ENCODE results near the gene LYPD1. TPM values are rescaled to one million over a fixed set of nuclear protein-coding genes. Genes with fewer than 3 reads are reported as not detected.

Gene LYPD1
- total and polyA plus RNA-seq, 10 of the 15 experiments (the other 5 are each of a cell fraction or from before 2014, with no cell fraction given), result not detected

DNA sequence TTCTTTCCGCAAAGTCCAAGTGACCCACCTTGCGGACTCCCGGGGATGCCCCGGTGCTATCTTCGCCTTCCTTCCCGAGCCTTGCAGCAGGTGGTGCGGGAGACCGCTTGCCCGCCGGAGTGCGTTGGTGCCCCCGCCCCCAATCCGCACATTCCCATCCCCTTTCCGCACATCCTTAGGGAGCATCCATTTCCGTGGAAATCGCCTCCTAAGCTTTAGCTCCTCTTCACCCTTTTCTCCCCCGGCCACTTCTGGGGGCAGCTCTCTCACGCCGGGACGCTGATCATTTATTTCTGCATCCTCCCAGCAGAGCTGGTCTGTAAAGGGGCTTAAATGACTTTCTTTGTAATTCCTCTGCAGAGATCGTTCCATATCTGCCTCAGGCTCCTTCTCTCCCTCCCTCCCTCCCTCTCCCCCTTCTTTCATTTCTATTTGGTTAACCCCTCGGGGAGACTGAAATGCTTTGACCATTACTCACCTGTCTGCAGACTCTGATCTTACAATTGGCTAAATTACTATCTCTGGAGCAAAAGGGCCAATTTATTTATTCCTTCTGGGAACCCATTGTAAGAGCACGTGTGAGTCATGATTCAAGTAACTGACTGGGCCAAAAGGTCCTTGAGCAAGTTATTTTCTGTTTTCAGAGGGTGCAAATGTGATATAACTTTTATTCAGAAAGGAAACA lies 1.3 kb upstream of the LYPD1 start:
- no peak overlapping the region for H3K9ac ChIP-seq (ENCODE audit: control insufficient read depth, insufficient read depth, low read length)
- intact Hi-C loops (cut with micrococcal nuclease; ENCODE audit: unreplicated experiment), result loop anchor here (5.0 kb wide), 1 partner anchor 501 kb away; no protein-coding TSS in a partner anchor
- POLR2A ChIA-PET, result no interaction called here

More for the DNA sequence above, 1.3 kb upstream of the LYPD1 start:
- TF ChIP-seq SMC3 (IDR thresholded peaks at IDR 0.05; ENCODE audit: borderline replicate concordance, low read length) (no peak), PRDM15 (CRISPR knock-in tag; IDR thresholded peaks at IDR 0.05) (no peak), YBX1 (IDR thresholded peaks at IDR 0.05) (no peak), BCL11A (IDR thresholded peaks at IDR 0.05; ENCODE audit: low read depth, low read length) (no peak)
- DNase-seq (ENCODE audit: low read depth, low spot score), result no peak
- Histone ChIP-seq H3K4me3 (no peak overlapping the region), H3K27me3 (replicated peaks in 1 of 2; ENCODE audit: control insufficient read depth in 2 of 2, insufficient read depth in 2 of 2, low read length in 1 of 2) (peaks cover 5 to 6% of the 10 kb centered on the region in 2 experiments), H3K4me2 (ENCODE audit: control insufficient read depth, insufficient read depth) (no peak overlapping the region), H4K20me1 (ENCODE audit: control insufficient read depth, insufficient read depth) (no peaks in the 10 kb centered on the region), H3K4me1 (ENCODE audit: control insufficient read depth, insufficient read depth, low read length) (no peaks in the 10 kb centered on the region), H3K79me2 (ENCODE audit: control insufficient read depth, insufficient read depth, low read length) (no peaks in the 10 kb centered on the region), H2AFZ (ENCODE audit: control insufficient read depth, low read depth, low read length) (no peak overlapping the region), H3K36me3 (ENCODE audit: control insufficient read depth in 2 of 2, insufficient read depth in 2 of 2, low read length in 1 of 2) (no peaks in the 10 kb centered on the region), H3K9me3 (replicated peaks; ENCODE audit: control insufficient read depth, insufficient read depth, low read length) (no peaks in the 10 kb centered on the region), H3K27ac (ENCODE audit: control insufficient read depth, insufficient read depth) (no peak overlapping the region)
- ATAC-seq, result no peak
- SMC1A ChIA-PET (ENCODE audit: uncharacterized antibody, unreplicated experiment), result no interaction called here
- in situ Hi-C loops (cut with MboI), result no loop called here
- RAD21 ChIA-PET (ENCODE audit: unreplicated experiment), result no interaction called here
- no peak for FAIRE-seq
- CTCF ChIA-PET, result interaction anchor here (0.6 to 1.7 kb wide), 2 partner anchors 499 to 1405 kb away, joined by 3 to 4 read pairs; no protein-coding TSS in a partner anchor
- no TSS peak for BruUV-seq (replicated peaks)
- 44% methylated on average over 11 of the region's 23 CpGs for WGBS (ENCODE audit: insufficient coverage, insufficient replicate concordance, low lambda C conversion rate, missing lambda C conversion rate)
